Stimulated activated naive CD4-positive, alpha-beta T cell treated with Interleukin-2 at 50 U/mL for 16 hours (primary cell): ENCODE data around the gene SIGLEC15.
"Not testable (repeated sequence)": the region's sequence is repeated elsewhere in the genome, so short reads cannot be mapped to it uniquely, and the experiment has no call there.

ENCODE experiments used
- DNase-seq: peaks from one replicate; lab custom pipeline; 2025; lab: John Stamatoyannopoulos, UW

SIGLEC15 gene

DNA sequence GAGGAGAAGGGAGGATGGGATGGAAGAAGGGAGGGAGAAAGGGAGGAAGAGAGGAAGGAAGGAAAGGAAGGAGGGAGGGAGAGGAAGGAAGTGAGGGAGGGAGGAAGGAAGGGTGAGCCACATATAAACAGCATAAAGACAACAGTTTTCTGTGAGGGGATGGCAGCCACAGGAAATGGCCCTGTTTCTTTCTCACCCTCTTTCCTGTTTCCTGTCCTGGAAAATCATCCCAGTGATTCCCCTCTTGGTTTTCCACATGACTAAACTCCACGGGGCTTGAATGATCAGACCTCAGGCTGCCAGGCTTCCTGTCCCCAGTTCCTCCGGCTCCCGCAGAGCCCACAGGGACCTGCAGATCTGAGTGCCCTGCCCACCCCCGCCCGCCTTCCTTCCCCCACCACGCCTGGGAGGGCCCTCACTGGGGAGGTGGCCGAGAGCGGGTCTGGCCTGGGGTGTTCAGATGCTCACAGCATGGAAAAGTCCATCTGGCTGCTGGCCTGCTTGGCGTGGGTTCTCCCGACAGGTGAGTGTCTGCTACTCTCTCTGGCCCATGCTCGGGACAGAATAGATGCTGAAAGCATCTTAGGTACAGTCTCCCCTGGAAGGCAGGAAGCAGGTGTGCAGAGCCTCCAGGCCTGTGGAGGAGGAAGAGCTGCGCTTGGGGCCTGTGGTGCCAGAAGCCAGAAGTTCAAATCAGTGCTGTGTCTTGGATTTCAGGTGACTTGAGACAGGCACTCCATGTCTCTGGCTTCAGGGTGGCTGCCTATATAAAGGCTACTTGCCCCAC, at the start of gene SIGLEC15:
Gene SIGLEC15, plus strand, starts transcription at position 418 of the 787 bp plus-strand sequence. Its CDS starts 54 bp downstream, at position 472.
- DNase-seq, result no peak

DNA sequence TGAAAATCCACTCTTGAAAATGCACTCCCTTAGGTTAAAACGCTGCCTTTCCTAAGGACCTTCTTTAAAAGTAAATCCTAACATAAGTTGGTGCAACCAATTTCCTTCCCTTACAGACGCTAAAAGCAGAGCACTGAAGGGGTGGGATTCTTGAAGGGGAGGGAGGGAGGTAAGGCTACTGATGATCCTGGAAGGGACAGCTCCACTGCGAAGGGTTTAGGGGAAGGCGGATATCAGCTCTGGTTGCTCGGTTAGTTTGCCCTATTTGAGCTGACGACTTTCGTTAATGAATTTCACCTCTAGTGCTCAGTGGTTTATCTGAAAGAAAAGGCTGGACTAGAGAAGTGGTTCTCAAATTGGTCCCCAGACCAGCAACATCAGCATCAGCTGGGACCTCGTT, 49.7 kb upstream of the SIGLEC15 start:
- DNase-seq, result no peak

DNA sequence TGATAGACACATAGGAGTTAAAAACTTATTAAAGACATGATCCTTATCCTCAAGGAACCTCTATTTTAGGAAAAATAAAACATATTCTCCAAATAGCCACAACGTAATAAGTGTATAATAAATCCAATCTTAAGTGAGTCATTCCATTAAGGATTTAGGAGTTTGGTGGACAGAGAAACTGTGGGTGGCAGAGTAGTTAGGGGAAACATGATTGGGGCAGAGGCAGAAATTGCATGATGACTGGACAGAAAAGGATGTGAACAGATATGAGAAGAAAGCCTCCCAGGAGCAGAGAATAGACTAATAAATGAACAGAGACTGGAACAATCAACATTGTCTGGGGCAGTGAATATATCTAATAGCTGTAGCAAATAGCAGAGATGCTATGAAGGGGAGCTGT, 48.1 kb upstream of the SIGLEC15 start:
- no peak for DNase-seq

DNA sequence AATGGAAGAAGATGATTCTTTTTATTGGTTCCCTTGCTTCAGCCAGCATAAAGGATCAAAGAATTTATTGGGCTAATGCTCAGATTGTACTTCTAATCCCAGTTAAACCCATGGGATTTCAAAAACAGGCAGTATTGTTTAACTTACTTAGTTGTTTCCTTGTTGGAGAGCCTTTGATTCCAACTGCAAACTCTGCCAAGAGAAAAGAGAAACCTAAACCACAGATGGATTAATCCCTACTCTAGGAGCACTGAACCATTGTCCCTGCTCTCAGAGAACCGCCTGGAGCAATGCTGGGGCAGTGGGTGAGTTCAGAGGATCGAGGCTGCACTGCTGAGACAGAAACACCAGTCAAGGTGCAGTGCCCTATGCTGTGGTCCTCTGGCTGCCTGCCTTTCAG, 44.9 kb upstream of the SIGLEC15 start:
- no peak for DNase-seq

DNA sequence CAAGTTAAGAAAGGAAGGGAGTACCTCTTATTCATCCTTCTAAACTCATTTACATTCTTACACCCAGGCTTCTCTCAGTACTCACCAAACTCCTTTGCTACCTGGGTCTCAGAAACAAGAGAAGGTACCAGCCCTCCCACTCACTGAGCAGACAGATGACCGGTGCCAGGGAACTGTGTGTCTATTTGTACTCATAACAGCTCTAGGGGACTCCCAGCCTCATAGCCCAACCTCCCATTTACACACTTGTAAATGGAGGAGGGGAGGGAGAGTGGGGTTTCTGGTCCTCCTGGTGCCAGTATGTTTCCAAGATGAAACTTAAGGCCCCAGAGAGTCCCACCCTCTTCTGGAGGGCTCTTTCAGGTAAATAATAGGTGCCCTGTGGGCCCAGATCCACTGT, 42.8 kb upstream of the SIGLEC15 start:
- DNase-seq, result no peak

DNA sequence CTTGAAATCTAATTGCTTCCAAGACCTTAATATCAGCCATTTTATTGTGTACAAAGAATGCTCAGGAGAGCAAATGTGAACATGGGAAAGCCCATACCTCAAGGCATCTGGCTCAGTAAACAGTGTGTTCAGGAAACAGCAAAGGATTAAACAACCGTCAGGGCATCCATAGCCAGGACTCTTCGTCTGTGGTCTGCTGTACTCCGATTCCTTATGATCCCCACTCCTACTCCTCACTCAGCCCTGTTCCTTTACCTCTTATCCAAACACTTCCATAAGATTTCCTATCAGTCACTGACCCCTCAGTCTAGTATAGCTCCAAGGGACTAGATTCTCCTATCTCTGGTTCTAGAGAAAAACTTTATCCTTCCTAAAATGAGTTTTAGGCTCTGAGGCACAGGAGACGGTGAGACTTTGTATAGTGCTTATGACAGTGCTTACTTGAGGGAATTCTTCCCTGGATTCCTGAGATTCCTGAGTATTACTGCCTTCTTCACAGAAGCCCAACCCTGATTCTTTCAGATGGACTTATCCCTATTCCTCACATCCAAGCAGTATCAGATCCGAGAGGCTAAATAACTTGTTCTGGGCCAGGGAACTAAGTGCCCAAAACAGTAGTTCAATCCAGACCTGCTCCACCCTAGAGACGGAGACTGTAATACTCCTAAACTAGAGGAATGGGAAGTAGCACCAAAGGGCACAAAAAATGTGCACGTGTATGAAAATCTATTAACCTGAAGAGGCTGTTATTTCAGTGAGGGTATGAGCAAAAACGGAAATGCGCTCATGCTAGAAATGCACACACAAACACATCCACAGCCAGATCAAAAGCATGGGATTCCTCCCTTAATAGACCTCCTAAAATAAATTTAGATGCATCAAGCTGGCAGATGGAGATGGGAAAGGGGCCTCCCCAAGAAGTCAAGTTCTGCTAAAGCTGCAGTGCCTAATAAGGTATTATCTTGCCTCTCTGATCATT, 42.1 kb upstream of the SIGLEC15 start:
- no peak for DNase-seq

- no peak for DNase-seq
Observed at GRCh38 chr18:45785134-45785533, 40.3 kb upstream of the SIGLEC15 start.

- DNase-seq, result no peak
Observed at GRCh38 chr18:45786941-45787340, 38.5 kb upstream of the SIGLEC15 start.

DNA sequence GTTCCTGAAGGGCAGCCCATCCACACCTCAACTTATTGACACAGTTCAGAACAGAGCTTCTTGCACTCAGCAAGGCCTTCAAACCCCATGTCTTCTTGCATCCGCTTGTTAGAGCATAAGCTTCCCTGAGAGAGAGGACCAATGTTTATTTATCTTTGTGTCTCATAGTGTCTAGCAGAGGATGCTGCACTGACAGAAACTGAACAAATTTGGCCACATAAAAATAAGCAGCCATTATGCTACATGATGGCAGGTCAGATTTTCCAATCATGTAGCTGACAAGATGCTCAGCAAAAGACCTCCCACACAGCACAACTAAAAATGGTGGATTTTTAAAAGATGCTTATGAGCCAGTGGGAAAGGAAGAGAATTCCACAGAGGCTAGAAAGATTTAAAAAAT, 38.1 kb upstream of the SIGLEC15 start:
- no peak for DNase-seq

DNA sequence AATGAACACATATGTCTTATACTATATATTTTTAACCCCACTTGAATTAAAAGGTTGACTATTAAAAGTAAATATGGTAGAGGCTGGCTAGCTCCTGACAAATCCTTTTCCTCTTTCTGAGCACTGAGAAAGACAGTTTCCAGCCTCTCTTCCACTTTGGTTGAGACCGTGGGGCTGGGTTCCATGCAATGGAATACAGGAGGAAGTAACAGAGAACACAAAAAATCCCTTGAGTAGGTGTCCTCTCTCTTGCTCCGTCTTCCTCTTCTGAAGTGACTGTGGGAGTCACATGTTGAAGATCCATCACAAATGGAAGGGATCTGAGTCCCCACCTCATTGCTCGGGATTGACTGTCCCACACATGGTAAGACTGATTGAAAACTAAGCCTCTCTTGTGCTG, 36.6 kb upstream of the SIGLEC15 start:
- DNase-seq, result no peak

GRCh38 chr18:45792506-45793263, 32.8 kb upstream of the SIGLEC15 start:
- DNase-seq, result no peak

DNA sequence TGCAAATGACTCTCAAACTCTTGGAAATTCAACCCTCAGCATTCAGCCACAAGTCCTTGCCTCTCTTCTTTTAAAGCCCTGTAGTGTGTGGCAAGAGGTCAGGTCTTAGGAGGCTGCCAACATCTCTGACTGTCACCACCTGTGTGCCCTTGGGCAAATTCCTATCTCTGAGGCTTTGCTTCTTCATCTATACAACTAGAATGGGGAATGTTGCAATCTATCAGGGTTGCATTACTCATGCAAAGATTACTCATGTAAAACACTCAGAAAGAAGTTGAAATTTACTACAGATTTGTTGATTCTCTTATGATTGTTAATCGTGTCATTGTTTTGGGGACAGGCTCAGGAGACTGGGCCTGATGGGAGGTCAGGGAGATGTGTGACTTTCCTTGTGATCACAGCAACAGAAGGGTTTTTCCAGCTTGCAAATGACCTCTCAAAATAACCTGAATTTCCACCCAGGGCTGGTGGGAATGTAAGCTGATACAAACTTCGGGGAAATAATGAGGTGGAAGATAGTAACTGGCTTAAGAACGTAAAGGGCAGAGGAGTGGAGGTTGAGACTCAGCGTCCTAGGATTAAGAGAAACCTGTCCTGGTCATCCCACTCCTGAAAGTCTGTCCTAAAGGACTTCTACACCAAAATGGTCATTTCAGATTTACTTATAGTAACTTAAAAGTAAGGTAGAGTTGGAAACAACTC, 32.1 kb upstream of the SIGLEC15 start:
- no peak for DNase-seq

DNA sequence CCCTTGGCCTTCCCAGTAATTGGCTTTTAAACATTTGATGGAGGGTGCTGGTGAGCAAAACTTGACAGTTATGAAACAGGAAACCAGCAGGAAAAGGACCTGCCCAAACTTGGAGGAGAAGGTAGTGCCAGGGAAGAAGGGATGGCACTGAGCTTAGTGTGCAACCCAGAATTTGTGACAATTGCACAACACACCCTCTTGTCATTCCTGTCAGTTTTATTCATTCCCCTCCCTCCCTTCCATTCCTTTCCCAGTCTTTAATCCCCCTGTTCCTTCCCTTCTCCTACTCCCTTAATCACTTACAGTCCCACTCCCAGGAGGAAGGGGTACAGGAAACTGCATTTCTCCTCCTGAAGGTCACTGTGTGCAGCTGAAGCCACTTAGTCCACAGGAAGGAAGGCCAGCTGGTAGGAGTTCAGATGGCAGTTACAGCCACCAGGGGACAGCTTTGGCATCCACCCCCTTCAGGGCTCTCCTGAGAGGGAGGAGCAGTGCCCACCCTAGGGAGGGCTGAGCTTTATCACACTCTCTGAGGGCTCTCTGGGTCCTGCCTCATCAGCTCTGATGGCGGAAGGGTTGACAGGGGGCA, 24.0 kb upstream of the SIGLEC15 start:
- no peak for DNase-seq

- DNase-seq, result no peak
Observed at GRCh38 chr18:45802814-45803492, 22.5 kb upstream of the SIGLEC15 start.

- no peak for DNase-seq
Observed at GRCh38 chr18:45805551-45805950, 19.9 kb upstream of the SIGLEC15 start.

DNA sequence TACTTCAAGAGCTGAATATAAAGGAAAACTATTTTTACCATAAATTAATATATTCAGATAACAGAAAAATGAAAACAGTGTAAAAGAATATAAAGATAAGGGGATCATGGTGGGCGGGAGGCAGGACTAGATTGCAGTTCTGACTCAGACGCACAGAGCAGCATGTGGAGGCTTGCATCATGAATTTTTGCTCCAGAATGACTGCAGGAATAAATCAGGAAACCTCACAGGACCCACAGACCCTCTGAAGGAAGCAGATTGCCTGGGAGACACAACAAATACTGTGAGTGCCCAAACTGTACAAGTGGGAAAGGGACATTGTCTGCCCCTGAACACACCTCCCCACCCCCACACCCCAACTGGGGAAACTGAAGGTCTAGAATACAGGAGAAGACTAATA, 19.2 kb upstream of the SIGLEC15 start:
- no peak for DNase-seq

DNA sequence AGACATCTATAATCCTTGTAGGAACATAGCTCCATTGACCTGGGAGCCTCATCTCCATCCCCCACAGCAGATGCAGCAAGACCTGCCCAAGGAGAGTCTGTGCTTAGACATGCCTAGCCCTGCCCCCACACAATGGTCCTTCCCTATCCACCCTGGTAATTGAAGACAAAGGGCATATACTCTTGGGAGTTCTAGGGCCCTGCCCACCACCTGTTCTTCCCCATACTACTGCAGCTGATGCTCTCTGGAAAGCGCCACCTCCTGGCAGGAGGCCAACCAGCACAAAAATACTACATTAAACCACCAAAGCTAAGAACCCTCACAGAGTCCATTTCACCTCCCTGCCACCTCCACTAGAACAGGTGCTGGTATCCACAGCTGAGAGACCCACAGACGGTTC, 18.3 kb upstream of the SIGLEC15 start:
- not testable (repeated sequence) for DNase-seq

DNA sequence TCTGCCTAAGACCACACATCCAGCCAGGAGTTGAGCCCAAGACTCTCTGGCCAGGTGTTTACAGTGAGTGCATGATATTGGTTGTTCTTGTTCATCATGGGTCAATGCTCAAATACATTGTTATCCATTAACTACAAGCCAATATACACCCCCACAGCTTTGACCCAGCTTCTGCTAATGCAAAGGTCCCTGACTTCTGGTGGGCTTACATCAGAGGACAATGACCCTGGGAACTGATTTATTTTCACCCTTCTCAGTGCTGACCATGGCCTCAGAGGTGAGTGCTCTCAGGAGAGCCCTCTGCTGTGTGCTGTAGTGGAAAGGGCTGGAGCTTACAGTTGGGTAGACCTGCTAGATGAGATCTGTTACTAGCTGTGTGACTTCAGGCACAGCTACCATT, 10.7 kb upstream of the SIGLEC15 start:
- not testable (repeated sequence) for DNase-seq

DNA sequence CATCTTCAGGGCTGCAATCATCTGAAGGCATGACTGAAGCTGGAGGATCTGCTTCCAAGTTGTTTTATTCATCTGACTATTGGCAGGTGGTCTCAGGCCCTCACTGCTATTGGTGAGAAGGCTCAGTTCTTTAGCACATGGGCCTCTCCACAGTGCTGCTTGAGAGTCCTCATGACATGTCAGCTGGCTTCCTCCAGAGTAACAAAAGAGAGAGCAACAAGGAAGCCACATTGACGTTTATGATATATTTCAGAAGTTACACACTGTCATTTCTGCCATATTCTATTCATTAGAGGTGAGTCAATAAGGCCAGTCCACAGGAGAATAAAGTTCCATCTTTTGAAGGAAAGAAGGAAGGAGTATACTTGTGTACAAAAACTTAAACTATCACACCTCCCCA, 7.9 kb upstream of the SIGLEC15 start:
- DNase-seq, result no peak

DNA sequence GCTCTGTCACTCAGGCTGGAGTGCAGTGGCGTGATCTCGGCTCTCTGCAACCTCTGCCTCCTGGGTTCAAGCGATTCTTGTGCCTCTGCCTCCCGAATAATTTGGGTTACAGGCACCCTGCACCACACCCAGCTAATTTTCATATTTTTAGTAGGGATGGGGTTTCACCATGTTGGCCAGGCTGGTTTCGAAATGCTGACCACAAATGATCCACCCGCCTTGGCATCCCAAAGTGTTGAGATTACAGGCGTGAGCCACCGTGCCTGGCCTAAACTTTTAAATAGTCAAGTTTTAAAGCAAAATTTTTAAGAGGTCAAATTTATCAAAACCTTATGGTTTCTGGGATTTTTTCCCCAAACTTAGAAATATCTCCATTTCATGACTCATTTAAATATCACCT, 6.7 kb upstream of the SIGLEC15 start:
- not testable (repeated sequence) for DNase-seq
